GM19438 (cell line): ENCODE data around the gene DOCK11.
"Not testable (repeated sequence)": the region's sequence is repeated elsewhere in the genome, so short reads cannot be mapped to it uniquely, and the experiment has no call there.

Experiments
- ATAC-seq: cut with Tn5 transposase; IDR thresholded peaks from one replicate; pipeline ENCODE4 v1.9.1; 2021; ENCODE audit warnings: low read depth; ENCODE audit not compliant: unreplicated experiment

Gene DOCK11

DNA sequence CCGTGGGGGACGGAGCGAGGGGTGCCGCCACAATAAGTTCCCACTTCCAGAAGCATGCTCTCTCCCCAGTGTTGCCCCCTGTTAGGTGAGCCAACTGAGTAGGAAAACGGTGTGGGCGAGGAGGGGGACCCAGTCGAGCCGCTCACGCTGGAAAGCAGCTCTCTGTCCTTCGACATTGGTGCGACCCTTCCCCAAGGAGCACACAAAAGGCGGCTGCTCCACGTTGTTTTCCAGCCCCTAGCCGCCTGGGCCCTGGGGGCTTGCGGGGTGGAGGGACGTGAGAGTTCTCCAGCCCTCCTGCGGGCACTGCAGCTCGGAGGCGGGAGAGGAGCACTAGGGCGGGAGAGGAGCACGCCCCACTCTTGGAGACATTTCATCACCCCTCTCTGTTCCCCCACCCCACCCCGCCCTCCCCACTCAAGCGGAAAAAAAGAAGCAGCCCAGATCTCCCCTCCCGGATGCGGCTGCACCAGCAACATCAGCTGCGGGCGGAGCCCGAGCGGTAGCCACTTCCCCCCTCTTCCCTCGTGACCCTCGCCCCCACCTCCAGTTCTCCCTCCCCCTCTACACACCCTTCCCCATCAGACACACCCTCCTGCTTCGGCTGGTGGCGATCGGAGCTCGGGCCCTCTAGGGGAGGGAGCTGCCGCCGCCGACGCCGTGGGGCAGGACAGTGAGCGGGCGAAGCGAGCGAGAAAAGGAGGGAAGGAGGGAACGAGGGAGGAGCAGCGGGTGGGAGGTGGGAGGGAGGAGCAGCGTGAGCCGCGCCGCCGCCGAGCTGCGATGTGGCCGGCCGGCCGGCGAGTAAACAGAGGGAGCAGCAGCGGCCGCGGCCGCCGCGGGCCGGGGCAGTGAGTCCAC is at the start of gene DOCK11:
Gene DOCK11 (plus strand): TSS at position 755 of the 861 bp plus-strand sequence. CDS start 157 bp downstream, outside the sequence.
- peak; percentile 53 for ATAC-seq

DNA sequence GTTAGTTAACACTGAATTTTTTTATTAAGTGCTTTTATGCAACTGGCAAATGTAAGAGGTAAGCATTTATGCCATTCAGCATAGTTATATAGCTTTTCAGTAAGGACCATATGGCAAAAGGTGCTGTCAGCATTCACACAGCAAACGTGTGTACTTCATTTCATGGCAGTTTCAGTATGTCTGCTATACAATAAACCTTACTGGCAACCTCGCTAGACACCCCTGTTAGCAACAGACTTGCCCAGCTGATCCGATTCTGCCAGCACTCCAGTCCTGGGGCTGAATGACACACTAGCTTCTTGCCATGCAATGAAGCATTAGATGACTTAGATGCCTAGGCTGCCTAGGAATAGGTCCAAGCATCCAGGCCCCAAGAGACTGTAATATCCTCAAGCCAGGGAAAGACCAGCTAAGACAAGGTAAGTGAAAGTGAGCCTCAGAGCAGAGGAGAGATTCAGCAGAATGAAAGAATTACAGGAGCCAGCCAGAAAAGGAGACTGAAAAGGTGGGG is 47.3 kb upstream of the DOCK11 start:
- no peak for ATAC-seq

DNA sequence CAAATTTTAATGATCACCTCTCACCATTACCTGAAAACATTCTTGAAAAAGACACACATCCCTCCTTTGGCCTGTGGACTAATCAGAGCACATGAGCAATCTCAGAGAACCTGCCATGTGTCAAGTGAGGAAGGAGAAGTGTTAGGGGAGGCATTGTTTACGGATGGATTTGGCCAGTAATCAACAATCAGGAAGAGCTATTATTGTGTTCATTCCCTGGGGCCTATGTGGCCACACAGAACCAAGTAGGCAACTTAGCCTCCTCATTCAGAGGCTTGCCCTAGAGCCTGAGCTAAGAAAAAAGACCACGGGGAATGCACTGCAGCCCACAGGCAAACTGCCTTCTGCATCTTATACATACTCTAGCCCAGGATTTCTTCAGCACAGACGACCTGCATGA is 40.6 kb upstream of the DOCK11 start:
- ATAC-seq, result no peak

DNA sequence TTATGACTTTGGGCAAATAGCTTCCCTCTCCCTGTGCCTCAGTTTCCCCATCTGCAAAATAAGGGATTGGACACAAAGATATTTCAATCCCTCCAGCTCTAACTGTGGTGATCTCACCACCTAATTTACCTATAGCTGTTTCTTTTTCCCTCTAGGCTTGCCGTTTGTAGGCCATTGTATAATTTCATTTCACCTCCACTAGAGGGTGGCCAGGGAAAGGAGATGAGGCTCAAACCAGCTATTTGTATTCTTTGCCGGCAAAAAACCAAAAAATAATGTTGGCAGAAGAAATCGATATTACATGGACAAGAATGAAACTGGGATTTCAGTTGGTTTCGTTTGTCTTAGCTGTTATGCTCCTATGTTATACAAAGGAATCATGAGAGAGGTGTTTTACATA is 36.1 kb upstream of the DOCK11 start:
- ATAC-seq, result no peak

DNA sequence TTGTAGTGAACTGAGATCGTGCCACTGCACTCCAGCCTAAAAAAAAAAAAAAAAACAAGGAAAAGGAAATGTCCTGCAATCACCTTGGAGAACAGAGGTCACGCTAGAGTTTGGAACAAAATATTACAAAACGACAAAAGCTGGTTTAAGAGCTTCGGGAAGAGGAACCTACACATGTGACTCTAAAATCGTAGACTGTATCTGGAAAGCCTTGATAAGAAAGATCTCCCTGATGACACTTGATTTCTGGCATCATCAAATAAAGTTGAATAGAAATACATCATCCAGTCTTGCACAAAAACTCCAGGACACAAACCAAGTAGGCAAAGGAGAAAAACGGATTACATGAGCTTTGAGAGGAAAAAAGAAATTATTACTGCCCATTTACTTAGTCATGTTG is 31.1 kb upstream of the DOCK11 start:
- no peak for ATAC-seq

DNA sequence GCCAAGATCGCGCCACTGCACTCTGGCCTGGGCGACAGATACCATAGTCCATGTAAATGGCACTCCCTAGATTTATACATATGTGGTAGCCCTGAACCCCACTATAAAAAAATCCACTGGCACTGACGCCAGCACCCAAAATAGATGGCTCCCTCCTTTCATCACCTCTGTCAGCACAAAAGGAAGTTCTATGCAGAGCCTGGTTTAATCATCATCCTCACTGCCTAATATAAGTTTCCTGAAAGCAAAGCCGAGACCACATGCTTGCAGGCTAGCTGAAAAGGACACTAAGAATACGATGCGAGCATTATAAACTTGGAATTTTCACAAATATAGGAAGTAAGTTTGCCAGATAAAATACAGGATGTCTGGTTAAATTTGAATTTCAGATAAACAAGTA is 27.5 kb upstream of the DOCK11 start:
- ATAC-seq, result no peak

DNA sequence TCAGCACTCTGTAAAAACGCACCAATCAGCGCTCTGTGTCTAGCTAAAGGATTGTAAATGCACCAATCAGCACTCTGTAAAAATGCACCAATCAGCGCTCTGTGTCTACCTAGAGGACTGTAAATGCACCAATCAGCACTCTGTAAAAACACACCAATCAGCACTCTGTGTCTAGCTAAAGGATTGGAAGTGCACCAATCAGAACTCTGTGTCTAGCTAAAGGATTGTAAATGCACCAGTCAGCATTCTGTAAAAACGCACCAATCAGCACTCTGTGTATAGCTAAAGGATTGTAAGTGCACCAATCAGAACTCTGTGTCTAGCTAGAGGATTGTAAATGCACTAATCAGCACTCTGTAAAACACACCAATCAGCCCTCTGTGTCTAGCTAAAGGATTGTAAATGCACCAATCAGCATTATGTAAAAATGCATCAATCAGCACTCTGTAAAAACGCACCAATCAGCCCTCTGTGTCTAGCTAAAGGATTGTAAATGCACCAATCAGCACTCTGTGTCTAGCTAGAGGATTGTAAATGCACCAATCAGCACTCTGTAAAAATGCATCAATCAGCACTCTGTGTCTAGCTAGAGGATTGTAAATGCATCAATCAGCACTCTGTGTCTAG is 24.8 kb upstream of the DOCK11 start:
- not testable (repeated sequence) for ATAC-seq

DNA sequence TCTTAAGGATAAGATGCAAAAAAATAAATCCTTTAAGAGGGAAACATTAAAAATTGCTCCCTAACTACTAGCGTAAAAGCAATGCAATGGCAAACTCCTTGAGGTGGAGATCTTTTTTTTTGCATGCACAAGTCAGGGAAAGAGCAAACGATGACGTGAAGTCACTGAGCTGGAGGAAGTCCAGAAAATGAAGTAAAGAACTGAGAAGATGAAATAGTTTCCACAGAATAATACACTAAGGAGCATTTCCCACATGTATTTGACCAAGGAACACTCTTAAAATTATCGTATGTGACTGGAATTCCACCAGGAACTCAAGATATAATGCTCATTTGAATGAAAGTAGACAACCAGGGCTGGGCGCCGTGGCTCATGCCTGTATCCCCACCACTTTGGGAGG is 21.0 kb upstream of the DOCK11 start:
- ATAC-seq, result no peak

DNA sequence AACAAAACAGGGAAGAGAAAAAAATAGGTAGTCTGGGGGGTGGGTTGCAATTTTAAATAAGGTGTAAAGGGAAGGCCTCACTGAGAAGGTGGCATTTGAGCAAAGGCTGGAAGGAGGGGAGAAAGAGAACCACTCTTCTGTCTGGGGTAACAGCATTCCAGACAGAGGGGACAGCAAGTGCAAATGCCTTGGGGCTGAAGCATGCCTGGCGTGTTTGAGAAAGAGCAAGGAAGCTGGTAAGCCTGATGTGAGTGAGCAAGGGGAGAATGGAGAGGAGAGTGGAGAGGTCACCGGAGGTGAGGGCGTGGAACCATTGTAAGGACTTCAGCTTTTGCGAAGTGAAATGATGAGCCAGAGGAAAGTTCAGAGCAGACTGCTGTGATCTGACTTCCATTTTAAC is 19.7 kb upstream of the DOCK11 start:
- ATAC-seq, result no peak

DNA sequence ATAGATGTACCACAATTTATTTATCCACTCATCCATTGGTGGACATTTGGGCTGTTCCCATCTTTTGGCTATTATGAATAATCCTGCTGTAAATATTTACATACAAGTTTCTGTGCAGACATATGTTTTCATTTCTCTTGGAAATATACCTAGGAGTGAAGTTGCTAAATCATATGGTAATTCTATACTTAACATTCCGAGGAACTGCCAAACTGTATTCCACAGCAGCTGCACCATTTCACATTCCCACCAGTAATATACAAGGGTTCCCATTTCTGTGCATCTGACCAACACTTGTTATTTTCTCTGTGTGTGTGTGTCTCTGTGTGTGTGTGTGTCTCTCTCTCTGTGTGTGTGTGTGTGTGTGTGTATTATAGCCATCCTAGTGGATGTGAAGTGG is 15.4 kb upstream of the DOCK11 start:
- no peak for ATAC-seq

DNA sequence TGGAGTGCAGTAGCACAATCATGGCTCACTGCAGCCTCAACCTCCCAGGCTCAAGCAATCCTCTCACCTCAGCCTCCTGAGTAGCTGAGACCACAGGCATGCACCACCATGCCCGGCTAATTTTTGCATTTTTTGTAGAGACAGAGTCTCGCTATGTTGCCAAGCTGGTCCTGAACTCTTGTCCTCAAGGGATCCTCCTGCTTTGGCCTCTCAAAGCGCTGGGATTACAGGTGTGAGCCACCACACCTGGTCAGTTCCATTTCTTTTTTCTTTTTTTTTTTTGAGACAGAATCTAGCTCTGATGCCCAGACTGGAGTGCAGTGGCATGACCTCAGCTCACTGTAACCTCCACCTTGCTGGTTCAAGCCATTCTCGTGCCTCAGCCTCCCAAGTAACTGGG is 13.2 kb upstream of the DOCK11 start:
- ATAC-seq, result not testable (repeated sequence)

DNA sequence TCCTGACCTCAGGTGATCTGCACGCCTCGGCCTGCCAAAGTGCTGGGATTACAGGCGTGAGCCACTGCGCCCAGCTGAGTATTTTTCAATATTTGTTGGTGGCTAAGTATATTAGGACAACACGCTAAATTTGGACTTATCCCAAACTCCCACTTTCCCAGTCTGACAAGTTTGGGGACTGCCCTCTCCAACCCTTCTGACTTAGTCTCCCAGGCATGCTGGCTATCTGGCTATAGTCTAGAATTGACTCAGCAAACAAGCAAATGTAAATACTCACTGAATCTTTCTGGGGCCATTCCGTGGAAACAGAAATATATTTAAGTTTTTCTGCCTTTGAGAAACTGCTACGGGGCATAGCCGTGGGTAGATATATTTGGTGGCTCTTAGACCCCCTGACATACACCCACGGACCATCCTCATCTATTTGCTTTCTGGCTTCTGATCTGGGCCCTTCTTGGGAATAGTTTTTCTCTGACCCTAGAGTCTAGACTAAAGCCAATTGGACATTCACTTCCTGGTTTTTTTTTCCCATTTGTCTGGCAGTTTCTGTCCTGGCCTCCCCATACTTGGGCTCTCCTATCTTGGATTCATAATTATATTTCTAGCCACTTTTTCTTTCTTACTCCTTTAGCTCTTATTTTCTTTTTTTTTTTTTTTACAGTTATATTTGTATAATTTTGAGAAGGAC is 11.3 kb upstream of the DOCK11 start:
- no peak for ATAC-seq

DNA sequence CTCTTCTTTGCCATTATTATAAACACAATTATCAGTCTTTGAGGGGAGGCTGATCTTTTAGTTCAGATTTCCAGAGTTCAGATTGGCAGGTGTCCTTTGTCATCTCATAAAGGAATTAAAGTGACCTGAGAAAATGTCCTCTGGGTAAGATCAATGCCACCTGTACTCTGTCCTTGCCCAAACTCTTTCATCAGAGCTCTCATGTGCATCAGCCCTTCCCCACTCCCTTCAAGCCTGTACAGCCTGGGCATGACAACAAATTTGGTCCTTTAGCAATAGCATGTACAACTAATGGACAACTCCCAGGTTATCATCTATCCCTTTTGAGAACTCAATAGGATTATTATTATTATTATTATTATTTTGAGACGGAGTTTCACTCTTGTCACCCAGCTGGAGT is 8.9 kb upstream of the DOCK11 start:
- ATAC-seq, result not testable (repeated sequence)

DNA sequence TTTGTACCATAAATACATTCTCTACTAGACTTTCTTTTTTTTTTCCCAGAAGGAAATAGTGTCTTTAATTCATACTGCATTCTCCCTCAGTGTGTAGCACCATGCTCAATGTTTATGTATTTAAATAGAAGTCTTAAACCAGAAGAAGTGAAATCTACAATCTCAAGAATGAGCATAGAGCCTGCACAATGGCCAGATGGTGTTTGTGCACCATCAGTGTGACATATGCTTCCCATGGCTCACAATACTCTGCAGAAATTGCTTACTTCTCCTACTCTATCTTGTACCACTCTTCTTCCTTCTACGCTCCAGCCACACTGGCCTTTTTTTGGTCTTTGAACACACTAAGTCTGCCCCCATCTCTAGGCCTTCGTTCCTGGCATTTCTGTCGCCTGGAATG is 2.6 kb upstream of the DOCK11 start:
- ATAC-seq, result no peak

DNA sequence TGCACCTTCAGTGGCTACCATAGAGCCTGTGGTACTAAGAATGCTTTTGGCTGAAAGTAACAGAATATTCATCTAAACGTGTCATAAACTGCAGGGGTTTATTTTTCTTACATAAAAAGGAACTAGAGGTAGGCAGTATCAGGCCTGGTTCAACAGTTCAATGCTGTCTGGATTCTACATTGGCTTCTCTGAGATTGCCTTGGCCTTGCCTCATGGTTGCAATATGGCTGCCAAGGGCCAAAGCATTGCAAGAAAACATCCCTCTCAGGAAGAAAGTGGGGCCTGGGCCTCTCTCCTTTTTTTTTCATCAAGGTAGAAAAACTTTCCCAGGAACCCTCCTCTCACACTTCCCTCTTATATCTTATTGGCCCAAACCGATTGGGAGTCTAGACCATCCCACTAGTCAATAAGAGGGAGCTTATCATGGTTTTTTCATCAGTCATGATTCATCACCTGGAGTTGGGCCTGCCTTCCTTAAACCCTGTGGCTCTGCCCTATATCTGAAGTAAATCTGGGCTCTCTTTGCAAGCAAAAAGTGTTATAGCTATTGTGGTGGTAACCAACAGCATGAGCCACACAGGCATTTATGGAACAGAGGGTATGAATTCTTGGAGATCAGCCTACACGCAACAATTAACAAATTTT is 1.8 kb upstream of the DOCK11 start:
- no peak for ATAC-seq

DNA sequence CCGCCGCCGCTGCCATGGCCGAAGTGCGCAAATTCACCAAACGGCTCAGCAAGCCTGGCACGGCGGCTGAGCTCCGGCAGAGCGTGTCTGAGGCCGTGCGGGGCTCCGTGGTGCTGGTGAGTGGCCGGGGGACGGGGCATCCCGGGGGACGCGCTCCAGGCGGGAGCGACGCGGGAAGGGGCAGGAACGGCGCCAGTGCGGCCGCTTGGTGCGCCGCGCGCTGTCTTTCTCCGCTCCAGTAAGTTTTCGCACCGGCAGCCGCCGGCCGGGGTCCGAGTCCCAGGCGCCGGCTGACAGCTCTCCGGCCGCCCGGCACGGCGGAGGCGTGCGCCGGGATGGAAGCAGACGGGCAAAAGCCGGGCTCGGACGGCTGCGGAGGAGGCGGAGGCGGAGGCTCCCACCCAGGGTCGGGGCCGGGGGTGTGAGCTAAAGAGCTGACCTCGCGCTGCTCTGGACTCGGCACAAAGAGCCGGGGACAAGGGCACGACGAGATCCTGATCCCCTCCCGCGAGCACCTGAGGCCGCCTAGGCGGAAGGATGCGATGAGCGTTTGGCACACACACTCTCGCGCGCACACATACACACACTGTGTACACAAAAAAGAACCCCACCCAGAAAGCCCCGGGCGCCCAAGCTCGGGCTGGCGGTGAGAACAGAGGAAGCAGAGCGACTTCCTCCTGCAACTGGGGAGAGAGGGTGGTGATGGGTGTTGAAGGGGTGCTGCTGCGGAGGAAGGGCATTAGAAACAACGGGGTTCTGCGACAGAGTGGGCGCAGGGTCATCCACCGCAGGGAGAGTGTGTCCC is 545 bp downstream of the DOCK11 start:
- ATAC-seq, result peak; percentile 59

DNA sequence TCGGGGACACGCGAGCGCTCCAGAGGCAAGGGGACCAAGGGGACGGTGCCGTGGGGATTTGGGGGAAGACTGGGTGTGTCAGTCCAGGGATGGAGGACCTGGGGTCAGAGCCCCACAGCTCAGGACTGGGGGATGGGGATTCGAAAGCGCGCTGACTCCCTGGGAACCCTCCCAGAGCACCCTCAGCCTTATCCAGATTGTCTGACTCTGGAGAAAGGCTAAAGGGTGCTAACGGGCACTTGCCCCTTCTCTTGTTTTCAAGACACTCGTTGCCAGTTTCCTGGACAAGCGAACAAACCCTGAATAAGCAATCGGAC is 1.1 kb downstream of the DOCK11 start:
- ATAC-seq, result peak; percentile 10

DNA sequence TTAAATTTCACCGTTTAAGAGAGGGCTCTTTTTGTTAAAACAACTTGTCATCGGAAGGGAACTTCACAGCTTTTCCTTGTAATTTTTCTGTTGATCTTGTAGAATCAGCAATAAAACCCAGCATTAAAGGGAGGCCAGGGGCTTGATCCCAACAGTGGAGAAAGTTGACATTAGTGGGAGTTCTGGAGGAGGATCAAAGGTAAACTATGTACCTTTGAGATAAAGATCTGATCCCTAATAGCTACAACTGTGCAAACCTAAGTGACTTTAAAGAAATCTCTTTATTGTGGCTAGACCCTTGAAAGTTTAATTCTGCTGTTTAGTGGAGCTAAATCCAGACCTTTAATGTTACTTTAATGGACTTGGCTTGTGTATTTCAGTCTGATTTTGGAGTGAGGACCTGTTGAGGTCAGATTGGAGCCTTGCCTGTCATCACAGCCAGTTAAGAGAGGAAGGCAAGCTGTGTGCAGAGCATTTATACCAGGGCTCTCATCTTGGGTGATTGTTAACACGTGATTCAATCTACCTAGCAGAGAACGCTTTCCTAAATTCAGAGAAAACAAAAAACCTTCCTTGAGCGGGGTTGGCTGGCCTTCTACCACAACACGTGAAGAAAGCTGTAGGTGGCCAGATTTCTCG is 1.7 kb downstream of the DOCK11 start:
- no peak for ATAC-seq

DNA sequence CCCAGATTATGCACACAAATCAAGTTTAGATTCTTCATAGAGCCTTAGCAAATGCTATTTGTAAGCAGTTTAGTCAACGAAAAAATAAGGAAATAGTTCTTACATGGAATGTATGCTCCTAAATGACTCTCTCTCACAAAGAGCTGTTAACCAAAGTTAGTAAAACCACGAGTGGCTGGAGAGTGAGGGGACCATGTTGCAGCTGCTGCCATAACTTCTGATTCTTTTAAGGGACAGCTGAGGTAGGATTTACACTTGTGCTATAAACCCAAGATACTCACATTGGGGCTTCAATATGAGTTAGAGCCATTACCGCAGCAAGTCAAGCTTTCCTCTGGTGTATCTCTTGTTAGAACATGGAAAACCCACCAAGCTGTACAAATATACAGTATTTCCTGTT is 2.7 kb downstream of the DOCK11 start:
- no peak for ATAC-seq

DNA sequence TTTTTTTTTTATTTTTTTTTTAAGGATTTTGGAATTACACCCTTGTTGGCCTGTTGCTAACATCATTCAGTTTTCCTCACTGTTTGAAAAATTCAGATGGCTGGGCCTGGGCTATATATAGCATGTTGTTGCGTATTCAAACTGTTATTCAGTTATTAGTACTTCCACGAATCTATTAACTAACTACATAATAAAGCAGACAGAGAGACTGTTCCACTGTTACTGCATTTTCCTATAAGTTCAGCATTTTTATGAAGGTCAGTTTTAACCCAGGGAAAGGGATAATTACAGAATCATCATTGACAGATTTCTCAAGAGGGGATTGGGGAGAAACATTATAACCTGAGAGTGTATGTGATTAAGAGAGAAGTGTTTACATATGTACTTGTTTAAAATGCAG is 3.1 kb downstream of the DOCK11 start:
- ATAC-seq, result no peak
